T-cell (primary cell): ENCODE results near the gene RSPRY1. TPM values are rescaled to one million over a fixed set of nuclear protein-coding genes. Genes with fewer than 3 reads are reported as not detected.
A peak's percentile ranks its signal among the peaks of the same experiment; 100 is the strongest.
"Not testable (repeated sequence)": the region's sequence is repeated elsewhere in the genome, so short reads cannot be mapped to it uniquely, and the experiment has no call there.

Experiments
- ATAC-seq, 4 experiments: fragments of 200-7000 bp in 3 of 4; fragments of 150-1000 bp in 1 of 4; cut with Tn5 transposase; replicated peaks in 1 of 4; 1 replicate in 3 of 4; 2 replicates in 1 of 4; pipeline ENCODE4 v1.10.0; 2021; ENCODE audit warnings: moderate library complexity in 3 of 4, mild to moderate bottlenecking in 2 of 4, moderate number of reproducible peaks in 1 of 4
- CTCF ChIA-PET, 2 donors: fragments of 300-600 bp; sonication (Branson Sonifier 250); formaldehyde crosslinking; loops; one replicate each; lab custom pipeline; 2022; ENCODE audit warnings: antibody characterized with exemption in 2 of 2; lab: Charles Lee
- POLR2A ChIA-PET, 2 donors: fragments of 300-600 bp; sonication (Branson Sonifier 250); formaldehyde crosslinking; loops; one replicate each; lab custom pipeline; 2022; ENCODE audit warnings: antibody characterized with exemption in 2 of 2; lab: Charles Lee
- DNase-seq, 35 experiments: peaks; one replicate each; pipeline versions ENCODE4 v3.0.0 to v3.0.0-alpha.2; 2013 to 2023
- H3K27ac ChIP-seq: one replicate; pipeline ENCODE4 v1.5.1; 2013; ENCODE audit warnings: low read length
- H3K27me3 ChIP-seq, 2 experiments: replicated peaks in 1 of 2; 1 replicate in 1 of 2; 2 replicates in 1 of 2; pipeline versions ENCODE4 v1.6.1 to v1.7.0; 2013; ENCODE audit warnings: low read length in 1 of 2, mixed read lengths in 1 of 2; ENCODE audit not compliant: control insufficient read depth in 2 of 2, insufficient read depth in 2 of 2; ENCODE audit errors: extremely low read depth in 1 of 2
- H3K36me3 ChIP-seq, 2 donors: 1 replicate in 1 of 2; 2 replicates in 1 of 2; pipeline versions ENCODE4 v1.6.1 to v1.7.0; 2013; ENCODE audit warnings: low read length in 1 of 2; ENCODE audit not compliant: control insufficient read depth in 2 of 2, insufficient read depth in 1 of 2; ENCODE audit errors: extremely low read depth in 1 of 2
- H3K4me1 ChIP-seq, 2 experiments: 1 replicate in 1 of 2; 2 replicates in 1 of 2; pipeline versions ENCODE4 v1.6.1 to v1.7.0; 2013; ENCODE audit warnings: low read length in 2 of 2, mixed read lengths in 1 of 2; ENCODE audit not compliant: insufficient read depth in 2 of 2, control insufficient read depth in 1 of 2; ENCODE audit errors: extremely low read depth in 1 of 2
- H3K4me3 ChIP-seq, 2 donors: 1 replicate in 1 of 2; 2 replicates in 1 of 2; pipeline versions ENCODE4 v1.5.1 to v1.7.0; 2013; ENCODE audit warnings: mild to moderate bottlenecking in 2 of 2, low read length in 1 of 2, moderate library complexity in 1 of 2; ENCODE audit not compliant: control insufficient read depth in 1 of 2; ENCODE audit errors: extremely low read depth in 1 of 2
- H3K9me3 ChIP-seq: 2 replicates; pipeline ENCODE4 v1.7.0; 2013
- H3K27ac Mint-ChIP-seq, 2 donors: one replicate each; pipeline ENCODE4 v1.8.0; 2020 to 2021; ENCODE audit warnings: mild to moderate bottlenecking in 2 of 2, mixed read lengths in 2 of 2
- H3K27me3 Mint-ChIP-seq, 2 donors: one replicate each; pipeline ENCODE4 v1.8.0; 2021 to 2022; ENCODE audit warnings: mixed read lengths in 2 of 2
- H3K36me3 Mint-ChIP-seq: one replicate; pipeline ENCODE4 v1.8.0; 2021; ENCODE audit warnings: mixed read lengths
- H3K4me1 Mint-ChIP-seq, 3 donors: one replicate each; pipeline ENCODE4 v1.8.0; 2020 to 2022; ENCODE audit warnings: mixed read lengths in 3 of 3, mild to moderate bottlenecking in 1 of 3
- H3K4me3 Mint-ChIP-seq, 3 donors: one replicate each; pipeline ENCODE4 v1.8.0; 2020 to 2022; ENCODE audit warnings: mild to moderate bottlenecking in 3 of 3, mixed read lengths in 3 of 3, moderate library complexity in 3 of 3
- H3K9me3 Mint-ChIP-seq, 3 donors: one replicate each; pipeline ENCODE4 v1.8.0; 2020 to 2022; ENCODE audit warnings: mixed read lengths in 3 of 3
- WGBS: methylation state at CpG from one replicate; pipeline ENCODE4 v1.1.5; 2013; ENCODE audit warnings: missing lambda C conversion rate; ENCODE audit not compliant: insufficient coverage; 5-methylcytosine and 5-hydroxymethylcytosine counted together
- total RNA-seq, 35 experiments: library from RNA in 6 of 35; stranded (reverse) in 6 of 35; fragments of 120-200 nt in 1 of 35; gene quantifications; one replicate each; pipeline versions ENCODE4 v1.2.1 to v1.2.4 and lab custom pipeline; 2013 to 2026

RSPRY1 gene
- total RNA-seq, 5 donors from 2014 or later (not counting 1 experiment from before 2014, with no cell fraction given) = 25.0 to 32.0 (median 28.2) TPM

DNA sequence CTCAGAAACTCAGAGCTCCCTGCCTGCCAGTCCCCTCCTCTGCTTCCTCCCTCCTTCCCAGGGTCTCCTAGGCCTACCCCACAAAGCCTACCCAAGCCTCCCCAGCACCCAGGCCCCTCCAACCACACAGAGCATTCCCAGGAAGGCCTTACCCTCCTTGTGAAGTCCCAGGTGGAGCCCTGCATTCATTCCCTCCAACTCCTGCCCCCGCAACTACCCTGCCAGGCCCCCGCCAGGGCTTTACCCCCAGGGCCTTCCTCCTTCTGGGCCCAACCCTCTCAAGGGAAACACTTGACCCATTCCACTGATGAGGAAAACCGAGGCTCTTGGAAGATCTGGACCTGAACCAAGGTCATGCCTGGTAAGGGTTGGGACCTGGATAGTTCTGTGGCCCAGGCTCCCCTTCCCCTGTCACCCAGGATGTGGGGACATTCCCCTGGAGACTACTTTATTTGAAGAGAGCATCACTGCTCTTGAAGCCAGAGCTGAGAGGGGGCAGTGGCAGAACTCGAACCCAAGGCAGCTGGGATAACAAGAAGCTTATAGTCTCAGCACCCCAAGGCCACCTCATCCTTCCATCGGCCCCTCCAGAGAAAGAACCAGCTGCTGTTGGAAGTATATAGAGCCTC is 85.9 kb downstream of the RSPRY1 start:
- ChIA-PET CTCF (no interaction called here), POLR2A (no interaction called here)
- Histone ChIP-seq H3K4me3 (no peak overlapping the region), H3K36me3 (no peaks in the 10 kb centered on the region), H3K4me1 (peaks cover 20 to 33% of the 10 kb centered on the region in 2 experiments), H3K9me3 (no peaks in the 10 kb centered on the region), H3K27me3 (no peaks in the 10 kb centered on the region), H3K27ac (no peak overlapping the region)
- DNase-seq (no peak), ATAC-seq (no peak)
- Mint-ChIP-seq H3K4me3 (no peak overlapping the region), H3K27ac (peak overlapping the region in 1 of 2 donors; percentile 31), H3K4me1 (peaks cover 23 to 43% (median 34%) of the 10 kb centered on the region in 3 donors), H3K36me3 (no peaks in the 10 kb centered on the region), H3K27me3 (no peaks in the 10 kb centered on the region), H3K9me3 (no peaks in the 10 kb centered on the region)
- 100% methylated on average over 2 of the region's 5 CpGs for whole genome bisulfite sequencing

DNA sequence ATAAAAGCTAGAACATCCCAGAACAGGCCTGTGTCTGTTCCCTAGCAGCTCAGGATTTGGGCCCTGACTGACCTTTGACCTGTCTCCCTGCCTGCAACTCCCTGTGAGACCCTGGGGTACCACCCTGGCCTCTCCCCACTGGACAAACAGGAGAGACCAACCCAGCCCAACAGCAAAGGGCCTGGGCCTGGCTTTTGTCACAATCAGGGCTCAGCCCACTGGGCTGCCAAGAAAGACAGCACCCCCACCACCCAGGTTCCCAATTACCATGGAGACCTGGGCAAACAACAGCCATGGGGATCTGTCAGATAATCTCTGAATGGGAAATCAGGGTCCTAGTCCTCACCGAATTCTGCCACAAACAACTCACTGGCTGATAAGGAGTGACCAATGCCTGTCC is 87.2 kb downstream of the RSPRY1 start:
- H3K36me3 Mint-ChIP-seq = no peaks in the 10 kb centered on the region
- H3K36me3 ChIP-seq = no peaks in the 10 kb centered on the region
- no peak overlapping the region for H3K4me3 ChIP-seq
- H3K9me3 ChIP-seq = no peaks in the 10 kb centered on the region
- no peak overlapping the region for H3K4me3 Mint-ChIP-seq
- DNase-seq (no peak), ATAC-seq (no peak)
- peaks cover 16 to 31% of the 10 kb centered on the region in 2 experiments for H3K4me1 ChIP-seq
- 100% methylated on average over 1 of the region's 1 CpG for WGBS
- ChIA-PET CTCF (interaction anchor here in 1 of 2 donors (0.7 kb wide), 1 partner anchor 247 kb away, joined by 3 read pairs; no protein-coding TSS in a partner anchor), POLR2A (no interaction called here)
- H3K9me3 Mint-ChIP-seq = no peaks in the 10 kb centered on the region
- H3K27me3 Mint-ChIP-seq = no peaks in the 10 kb centered on the region
- peaks cover 21 to 43% (median 34%) of the 10 kb centered on the region in 3 donors for H3K4me1 Mint-ChIP-seq
- H3K27ac ChIP-seq = no peak overlapping the region
- no peaks in the 10 kb centered on the region for H3K27me3 ChIP-seq
- H3K27ac Mint-ChIP-seq = no peak overlapping the region

DNA sequence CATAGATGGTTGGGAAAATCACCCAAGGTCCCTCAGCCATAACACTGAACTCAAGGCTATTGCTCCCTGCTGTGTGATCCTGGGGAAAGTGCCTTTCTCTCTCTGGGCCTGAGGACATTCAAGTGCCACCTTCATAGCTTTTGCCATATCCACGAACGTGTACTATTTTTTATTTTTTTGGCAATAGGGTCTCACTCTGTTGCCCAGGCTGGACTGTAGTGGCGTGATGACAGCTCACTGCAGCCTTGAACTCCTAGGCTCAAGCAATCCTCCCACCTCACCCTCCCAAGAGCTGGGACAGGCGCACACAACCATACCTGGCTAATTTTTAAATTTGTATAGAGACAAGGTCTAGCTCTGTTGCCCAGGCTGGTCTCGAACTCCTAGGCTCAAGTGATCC is 87.7 kb downstream of the RSPRY1 start:
- Mint-ChIP-seq H3K36me3 (no peaks in the 10 kb centered on the region), H3K4me3 (no peak overlapping the region), H3K27me3 (no peaks in the 10 kb centered on the region), H3K4me1 (peaks cover 20 to 43% (median 30%) of the 10 kb centered on the region in 3 donors), H3K9me3 (no peaks in the 10 kb centered on the region), H3K27ac (no peak overlapping the region)
- peaks cover 16 to 31% of the 10 kb centered on the region in 2 experiments for H3K4me1 ChIP-seq
- H3K9me3 ChIP-seq = no peaks in the 10 kb centered on the region
- H3K27me3 ChIP-seq = no peaks in the 10 kb centered on the region
- no peak overlapping the region for H3K27ac ChIP-seq
- DNase-seq (no peak), ATAC-seq (no peak)
- H3K4me3 ChIP-seq = no peak overlapping the region
- ChIA-PET POLR2A (no interaction called here), CTCF (interaction anchor here in 1 of 2 donors (0.7 kb wide), 1 partner anchor 247 kb away, joined by 3 read pairs; no protein-coding TSS in a partner anchor)
- H3K36me3 ChIP-seq = no peaks in the 10 kb centered on the region
- no CpG with 5 or more reads among the region's 5 CpGs for WGBS

DNA sequence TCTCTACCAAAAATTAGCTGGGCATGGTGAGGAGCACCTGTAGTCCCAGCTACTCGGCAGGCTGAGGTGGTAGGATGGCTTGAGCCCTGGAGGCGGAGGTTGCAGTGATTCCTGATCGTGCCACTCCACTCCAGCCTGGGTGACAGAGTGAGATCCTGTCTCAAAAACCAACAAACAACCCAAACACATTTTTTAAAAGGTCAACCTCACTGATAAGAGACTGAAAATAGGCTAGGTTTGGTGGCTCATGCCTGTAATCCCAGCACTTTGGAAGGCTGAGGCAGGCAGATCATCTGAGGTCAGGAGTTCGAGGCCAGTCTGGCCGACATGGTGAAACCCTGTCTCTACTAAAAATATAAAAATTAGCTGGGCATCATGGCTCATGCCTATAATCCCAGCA is 89.8 kb downstream of the RSPRY1 start:
- DNase-seq, H3K36me3 ChIP-seq, H3K27me3 ChIP-seq, CTCF ChIA-PET, ATAC-seq, H3K4me3 Mint-ChIP-seq, H3K9me3 Mint-ChIP-seq, H3K27ac ChIP-seq, H3K9me3 ChIP-seq, H3K27ac Mint-ChIP-seq, H3K27me3 Mint-ChIP-seq, H3K36me3 Mint-ChIP-seq, POLR2A ChIA-PET, H3K4me3 ChIP-seq: not testable (repeated sequence)
- peaks cover 30 to 55% (median 42%) of the 10 kb centered on the region in 3 donors for H3K4me1 Mint-ChIP-seq
- H3K4me1 ChIP-seq = peaks cover 22 to 28% of the 10 kb centered on the region in 2 experiments
- WGBS = no CpG with 5 or more reads among the region's 5 CpGs

DNA sequence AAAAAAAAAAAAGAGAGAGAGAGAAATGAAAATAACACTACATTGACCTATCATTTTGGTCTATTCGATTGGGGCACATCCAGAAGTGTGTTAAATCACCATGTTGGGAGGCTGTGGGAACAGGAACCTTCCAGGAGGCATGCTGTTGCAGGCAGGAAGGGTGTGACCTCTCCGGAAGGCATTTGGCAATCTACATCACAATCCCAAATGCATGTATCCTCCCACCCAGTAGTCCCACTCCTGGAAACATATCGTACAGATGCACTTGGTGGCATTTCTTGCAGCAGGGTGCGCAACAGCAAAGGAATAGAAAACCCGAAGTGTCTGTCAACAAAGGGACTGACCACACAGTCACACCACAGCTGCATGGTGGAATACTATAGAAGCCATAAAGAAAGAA is 90.5 kb downstream of the RSPRY1 start:
- 86% methylated on average over 4 of the region's 5 CpGs for WGBS
- peaks cover 33 to 59% (median 43%) of the 10 kb centered on the region in 3 donors for H3K4me1 Mint-ChIP-seq
- peak overlapping the region in 1 of 2 donors; percentile 17 for H3K27ac Mint-ChIP-seq
- ChIA-PET CTCF (no interaction called here), POLR2A (no interaction called here)
- no peaks in the 10 kb centered on the region for H3K36me3 ChIP-seq
- no peaks in the 10 kb centered on the region for H3K9me3 Mint-ChIP-seq
- H3K27me3 Mint-ChIP-seq = peaks cover 0 to under 1% of the 10 kb centered on the region in 2 donors
- no peak for DNase-seq
- no peaks in the 10 kb centered on the region for H3K27me3 ChIP-seq
- H3K4me3 ChIP-seq = no peak overlapping the region
- no peaks in the 10 kb centered on the region for H3K9me3 ChIP-seq
- peaks cover 22 to 28% of the 10 kb centered on the region in 2 experiments for H3K4me1 ChIP-seq
- ATAC-seq = no peak
- H3K36me3 Mint-ChIP-seq = no peaks in the 10 kb centered on the region
- no peak overlapping the region for H3K27ac ChIP-seq
- H3K4me3 Mint-ChIP-seq = peak overlapping the region in 1 of 3 donors; percentile 73

DNA sequence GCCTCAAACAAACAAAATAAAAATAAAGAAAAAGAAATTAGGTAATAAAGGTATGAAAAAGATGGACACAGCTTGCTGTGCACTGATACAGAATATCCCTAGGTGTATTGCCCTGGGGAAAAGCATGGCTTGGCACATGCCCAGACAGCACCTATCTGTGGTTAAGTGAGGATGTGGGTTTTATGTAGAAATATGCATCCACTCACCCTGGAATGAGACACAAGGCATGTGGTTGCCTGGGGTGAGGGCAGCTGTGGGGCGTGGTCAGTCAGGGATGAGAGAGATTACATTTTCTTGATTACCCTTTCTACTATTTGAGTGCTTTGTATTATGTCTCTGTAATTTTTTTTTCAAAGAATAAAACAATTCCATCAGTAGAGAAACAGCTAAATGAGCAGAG is 91.5 kb downstream of the RSPRY1 start:
- Mint-ChIP-seq H3K4me1 (peaks cover 35 to 61% (median 53%) of the 10 kb centered on the region in 3 donors), H3K36me3 (no peaks in the 10 kb centered on the region)

More for the DNA sequence above, 91.5 kb downstream of the RSPRY1 start:
- ChIA-PET CTCF (interaction anchor here in 1 of 2 donors (0.6 kb wide), 1 partner anchor 318 kb away, joined by 4 read pairs; no protein-coding TSS in a partner anchor), POLR2A (no interaction called here)
- Histone ChIP-seq H3K4me3 (no peak overlapping the region), H3K4me1 (peaks cover 22 to 25% of the 10 kb centered on the region in 2 experiments), H3K27ac (no peak overlapping the region), H3K36me3 (no peaks in the 10 kb centered on the region), H3K27me3 (peaks cover 0 to 2% of the 10 kb centered on the region in 2 experiments), H3K9me3 (no peaks in the 10 kb centered on the region)
- Mint-ChIP-seq H3K4me3 (peak overlapping the region in 2 of 3 donors; percentile 44 to 73), H3K27me3 (peaks cover 0 to 2% of the 10 kb centered on the region in 2 donors), H3K27ac (peak overlapping the region in 1 of 2 donors; percentile 89), H3K9me3 (no peaks in the 10 kb centered on the region)
- ATAC-seq (peak; percentile 91 to 98 (median 94)), DNase-seq (peak in 33 of 35 experiments; percentile 32 to 78 (median 59))
- no CpG with 5 or more reads among the region's 1 CpG for WGBS
